Progenitor cell of endocrine pancreas (in vitro differentiated cells): ENCODE results near the gene CRYM. TPM values are rescaled to one million over a fixed set of nuclear protein-coding genes. Genes with fewer than 3 reads are reported as not detected.

ENCODE experiments used
- DNase-seq: peaks from one replicate; pipeline ENCODE4 v3.0.0; 2021; ENCODE audit warnings: low spot score; ENCODE audit not compliant: unreplicated experiment
- H3K27ac Mint-ChIP-seq: 2 replicates; pipeline ENCODE4 v1.8.0; 2021; ENCODE audit warnings: mild to moderate bottlenecking, moderate library complexity, mixed read lengths
- H3K27me3 Mint-ChIP-seq: 2 replicates; pipeline ENCODE4 v1.8.0; 2021; ENCODE audit warnings: mixed read lengths
- H3K36me3 Mint-ChIP-seq: 2 replicates; pipeline ENCODE4 v1.8.0; 2022; ENCODE audit warnings: mixed read lengths; ENCODE audit not compliant: insufficient read depth
- H3K4me1 Mint-ChIP-seq: 2 replicates; pipeline ENCODE4 v1.8.0; 2021; ENCODE audit warnings: low read depth, mixed read lengths
- H3K4me3 Mint-ChIP-seq: 2 replicates; pipeline ENCODE4 v1.8.0; 2021; ENCODE audit warnings: low read depth, mild to moderate bottlenecking, moderate library complexity, mixed read lengths
- H3K9me3 Mint-ChIP-seq: 2 replicates; pipeline ENCODE4 v1.8.0; 2021; ENCODE audit warnings: low read depth, mixed read lengths
- CTCF ChIP-seq: fragments of 200-600 bp; sonication (generic); IDR thresholded peaks from one replicate; pipeline ENCODE4 v1.5.0; 2021; ENCODE audit warnings: antibody characterized with exemption, mild to moderate bottlenecking; ENCODE audit not compliant: unreplicated experiment
- total RNA-seq: library from RNA; stranded (reverse); gene quantifications from 2 replicates; pipeline ENCODE4 v1.2.1, GENCODE V29; 2021

Gene CRYM
- total RNA-seq, 1 donor from 2014 or later: 9.3 TPM

DNA sequence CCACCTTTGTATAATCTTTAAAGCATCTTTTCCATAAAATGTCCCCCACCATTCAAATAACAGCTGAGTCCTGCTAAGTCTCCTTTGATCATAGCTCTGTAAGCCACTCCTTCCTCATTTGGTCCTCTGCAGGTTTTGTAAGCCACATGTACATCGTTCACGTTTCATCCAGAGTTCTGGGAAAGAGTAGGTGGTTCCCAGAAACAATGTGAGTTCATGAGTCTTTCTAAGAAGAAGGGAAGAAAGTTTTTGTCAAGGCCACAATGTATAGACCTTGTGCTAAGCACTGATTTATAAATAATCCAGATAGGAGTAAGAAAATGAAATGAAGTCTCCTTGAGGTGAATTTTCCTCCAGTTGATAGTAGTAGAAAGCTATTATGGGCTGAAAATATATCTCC lies 53.3 kb downstream of the CRYM start:
- TF ChIP-seq CTCF: no peak

GRCh38 chr16:21223787-21224186 lies 54.3 kb downstream of the CRYM start:
- H3K4me1 Mint-ChIP-seq: peaks cover 26% of the 10 kb centered on the region
- no peaks in the 10 kb centered on the region for H3K27me3 Mint-ChIP-seq
- H3K9me3 Mint-ChIP-seq: peaks cover 3% of the 10 kb centered on the region
- no peak for TF ChIP-seq CTCF
- no peak overlapping the region for H3K4me3 Mint-ChIP-seq
- peak overlapping the region; percentile 45 for H3K27ac Mint-ChIP-seq
- no peak for DNase-seq
- no peaks in the 10 kb centered on the region for H3K36me3 Mint-ChIP-seq

More for the DNA sequence above, 53.3 kb downstream of the CRYM start:
- Mint-ChIP-seq H3K36me3 (no peaks in the 10 kb centered on the region), H3K4me3 (no peak overlapping the region), H3K27ac (no peak overlapping the region), H3K27me3 (no peaks in the 10 kb centered on the region), H3K9me3 (peaks cover 3% of the 10 kb centered on the region), H3K4me1 (peaks cover 26% of the 10 kb centered on the region)
- DNase-seq: no peak

DNA sequence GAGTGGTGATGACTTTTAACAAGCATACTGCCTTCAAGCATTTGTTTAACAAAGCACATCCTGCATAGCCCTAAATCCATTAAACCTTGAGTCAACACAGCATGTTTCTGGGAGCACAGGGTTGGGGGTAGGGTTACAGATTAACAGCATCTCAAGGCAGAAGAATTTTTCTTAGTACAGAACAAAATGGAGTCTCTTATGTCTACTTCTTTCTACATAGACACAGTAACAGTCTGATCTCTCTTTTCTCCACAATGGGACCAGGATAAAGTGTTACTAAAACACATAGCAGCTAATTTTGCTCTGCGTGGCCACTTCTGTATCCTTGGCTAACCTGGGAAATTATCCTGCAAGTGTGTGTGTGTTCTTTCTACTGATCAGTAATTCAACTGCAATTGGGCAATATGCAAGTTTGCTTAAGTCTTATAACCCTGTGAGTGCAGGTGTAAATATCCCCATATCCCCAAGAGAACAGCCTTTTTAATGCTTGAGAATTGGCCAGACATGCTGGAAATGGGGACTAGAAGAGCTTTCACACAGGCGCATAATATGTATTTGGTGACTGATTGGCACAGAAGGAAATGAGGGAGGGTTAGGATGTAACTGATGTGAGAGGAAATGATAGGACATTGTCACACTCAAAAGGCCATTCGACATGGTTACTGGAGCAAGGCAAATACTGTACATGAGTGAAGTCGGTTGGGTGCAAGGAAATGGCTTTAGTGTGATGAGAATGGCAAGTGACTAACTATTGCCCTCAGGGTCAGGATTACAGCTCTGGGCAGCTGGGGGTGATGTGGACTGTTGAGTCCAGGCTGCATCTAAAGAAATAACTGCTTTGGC lies 55.4 kb downstream of the CRYM start:
- no peak for DNase-seq
- Mint-ChIP-seq H3K27ac (peak overlapping the region; percentile 89), H3K4me3 (no peak overlapping the region), H3K9me3 (peaks cover 3% of the 10 kb centered on the region), H3K4me1 (peaks cover 31% of the 10 kb centered on the region), H3K27me3 (no peaks in the 10 kb centered on the region), H3K36me3 (no peaks in the 10 kb centered on the region)
- no peak for TF ChIP-seq CTCF

- Mint-ChIP-seq H3K9me3 (peaks cover 3% of the 10 kb centered on the region), H3K4me3 (no peak overlapping the region), H3K36me3 (no peaks in the 10 kb centered on the region), H3K4me1 (peaks cover 36% of the 10 kb centered on the region), H3K27ac (no peak overlapping the region), H3K27me3 (no peaks in the 10 kb centered on the region)
- TF ChIP-seq CTCF: no peak
- no peak for DNase-seq
Measured at GRCh38 chr16:21219551-21219950, 58.5 kb downstream of the CRYM start.

DNA sequence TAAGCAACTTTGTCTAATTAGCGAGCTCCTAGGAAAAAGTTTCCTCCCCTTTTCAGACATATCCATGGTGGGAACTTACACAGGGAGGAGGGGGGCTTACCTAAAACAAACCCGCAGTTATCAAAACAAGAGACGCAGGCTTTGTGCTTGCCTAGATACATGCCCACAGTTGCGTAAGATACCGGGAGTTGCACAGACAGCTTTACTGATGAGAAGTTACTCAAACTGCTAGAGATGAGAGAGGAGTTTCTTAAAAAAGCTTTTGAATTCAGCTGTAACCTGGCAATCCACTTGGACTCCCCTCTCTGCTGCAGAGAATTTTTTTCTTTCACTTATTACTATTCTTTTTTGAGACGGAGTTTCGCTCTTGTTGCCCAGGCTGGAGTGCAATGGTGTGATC lies 59.9 kb downstream of the CRYM start:
- TF ChIP-seq CTCF: no peak
- Mint-ChIP-seq H3K4me3 (peak overlapping the region; percentile 4), H3K4me1 (peaks cover 30% of the 10 kb centered on the region), H3K27ac (peak overlapping the region; percentile 43), H3K27me3 (no peaks in the 10 kb centered on the region), H3K36me3 (no peaks in the 10 kb centered on the region), H3K9me3 (peaks cover 3% of the 10 kb centered on the region)
- no peak for DNase-seq
